Inflammatory macrophage (primary cell): Measurements from ENCODE around the gene DCUN1D3.

Source experiments
- DNase-seq, 2 donors: peaks; one replicate each; pipeline ENCODE4 v3.0.0-alpha.2; 2020 to 2022

Gene DCUN1D3

DNA sequence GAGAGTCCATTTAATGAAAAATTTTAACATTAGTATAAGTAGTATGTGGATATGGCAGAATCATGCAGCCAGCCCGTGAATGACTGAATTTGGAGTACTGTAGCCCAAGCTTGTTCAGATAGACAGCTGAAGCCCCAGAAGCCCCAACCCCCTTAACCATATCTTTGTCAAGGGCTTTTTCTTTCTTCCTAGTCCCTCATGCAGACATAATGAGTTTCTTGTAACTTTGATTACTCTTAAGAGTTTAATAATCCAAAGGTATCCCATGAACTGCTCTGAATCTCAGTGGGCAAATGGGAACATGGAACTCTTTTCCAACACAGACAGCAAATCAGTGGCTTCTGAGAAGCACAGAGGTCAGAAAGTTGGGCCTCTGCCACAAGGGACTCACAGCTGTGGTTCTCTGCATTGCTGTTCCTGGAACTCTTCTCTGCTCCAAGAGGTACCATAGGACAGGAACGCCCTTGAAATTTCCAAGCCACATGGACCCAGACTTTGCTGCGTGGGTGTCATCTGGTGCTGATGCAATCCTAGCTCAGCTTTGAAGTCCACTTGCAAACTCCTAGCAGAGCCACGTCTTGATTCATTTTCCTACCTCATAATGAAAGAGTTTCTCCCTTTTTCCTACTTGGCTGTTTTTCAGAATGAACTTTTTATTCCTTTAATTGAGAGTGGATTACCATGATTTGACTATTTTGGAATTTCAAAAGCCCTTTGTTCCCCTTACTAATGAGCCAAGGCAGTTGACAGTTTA lies 18.5 kb upstream of the DCUN1D3 start:
- peak; percentile 85 to 89 for DNase-seq

DNA sequence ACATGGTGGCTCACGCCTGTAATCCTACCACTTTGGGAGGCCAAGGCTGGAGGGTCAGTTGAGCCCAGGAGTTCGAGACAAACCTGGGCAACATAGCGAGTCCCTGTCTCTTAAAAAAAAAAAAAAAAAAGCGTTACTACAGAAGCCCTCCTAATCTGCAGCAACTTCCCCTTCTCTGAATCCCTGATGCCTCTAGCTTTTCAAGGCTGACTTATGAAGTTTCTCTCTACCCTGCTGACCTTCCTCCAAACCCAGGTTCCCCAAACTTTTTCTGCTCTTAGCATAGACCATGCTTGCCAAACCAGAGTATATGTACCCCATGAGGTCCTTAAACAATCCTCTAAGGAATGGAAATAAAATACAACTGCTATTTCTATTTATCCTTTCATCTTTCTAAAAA lies 16.8 kb upstream of the DCUN1D3 start:
- DNase-seq = peak; percentile 71 to 81

DNA sequence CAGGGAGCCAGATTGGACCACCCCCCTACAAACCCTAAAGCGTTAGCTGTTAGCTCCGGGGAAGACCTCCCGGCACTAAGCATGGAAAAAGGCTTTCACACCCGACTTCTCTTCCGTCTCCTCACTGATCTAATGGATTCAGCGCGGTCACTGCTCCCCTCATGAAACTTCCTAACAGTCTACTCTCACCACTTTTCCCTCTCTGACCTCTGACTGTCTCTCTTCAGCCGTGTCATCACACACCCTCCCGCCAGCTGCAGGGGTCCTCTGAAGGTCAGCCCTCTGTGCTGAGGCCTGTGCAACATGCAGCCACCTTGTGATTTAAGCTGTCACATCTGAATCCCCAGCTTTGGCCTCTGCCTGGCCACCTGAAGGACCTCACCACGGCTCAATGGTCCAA lies 16.1 kb upstream of the DCUN1D3 start:
- no peak for DNase-seq

GRCh38 chr16:20911361-20911760 lies 11.2 kb upstream of the DCUN1D3 start:
- DNase-seq = no peak

GRCh38 chr16:20910781-20911321 lies 10.7 kb upstream of the DCUN1D3 start:
- DNase-seq = peak; percentile 77 to 95

DNA sequence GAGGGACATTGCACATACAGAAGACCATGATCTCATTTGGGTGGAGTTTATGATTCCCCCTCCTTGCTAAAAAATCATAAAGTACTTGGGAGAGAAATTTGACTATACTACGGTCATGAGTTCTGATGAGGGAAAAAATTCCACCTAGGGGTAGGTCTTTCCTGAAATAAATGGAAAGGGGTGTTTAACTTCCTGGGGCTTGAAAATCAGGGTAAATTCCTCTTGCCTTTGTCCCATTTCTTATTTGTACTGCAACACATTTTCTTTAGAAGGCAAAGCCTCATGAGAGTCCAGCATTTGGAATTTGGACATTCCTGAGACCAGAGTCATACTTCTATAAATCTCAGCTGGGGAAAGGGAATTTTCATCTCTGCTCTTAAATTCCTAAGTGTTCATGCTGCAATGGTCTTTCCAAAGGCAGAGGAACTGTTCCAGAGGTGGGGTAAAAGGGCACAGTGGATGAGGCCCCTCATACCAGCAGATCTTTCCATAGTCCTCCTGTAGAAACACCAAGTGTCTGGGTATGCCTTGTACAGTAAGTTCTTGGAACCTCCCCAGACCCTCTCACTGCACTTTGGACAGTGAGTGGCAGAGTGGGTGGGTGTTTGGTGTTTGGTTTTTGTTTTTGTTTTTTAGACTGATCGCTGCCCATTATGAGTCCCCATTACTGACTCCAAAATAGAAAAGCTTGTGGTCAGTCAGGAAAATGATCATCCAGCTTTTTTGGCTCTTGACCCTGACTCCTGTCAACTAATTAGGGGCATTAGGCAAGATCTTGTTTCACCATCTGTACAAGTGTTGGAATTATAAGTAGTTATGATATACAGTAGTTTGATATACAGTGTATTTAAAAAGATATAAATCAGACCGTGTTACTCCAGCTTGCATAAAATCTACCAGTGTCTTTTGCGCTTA lies 6.4 kb upstream of the DCUN1D3 start:
- peak in 1 of 2 donors; percentile 31 for DNase-seq

DNA sequence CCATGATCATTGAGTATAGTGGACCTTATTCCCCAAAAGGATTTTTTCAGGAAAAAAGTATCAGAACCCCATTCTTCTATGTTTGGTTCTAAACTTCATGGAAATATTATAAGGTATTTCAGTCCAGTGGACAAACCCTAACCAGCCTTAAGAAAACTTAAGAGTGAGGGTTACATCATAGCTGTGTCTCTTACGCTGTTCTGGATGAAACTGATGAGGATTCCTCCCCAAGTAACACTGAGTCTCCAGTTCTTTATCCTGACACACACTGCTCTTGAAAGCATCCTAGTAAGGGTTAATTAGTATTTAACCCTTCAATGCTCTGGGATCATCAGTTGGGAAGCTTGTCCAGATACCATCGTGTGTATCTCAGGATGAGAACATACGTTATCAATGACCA lies 5.4 kb upstream of the DCUN1D3 start:
- no peak for DNase-seq

- peak; percentile 85 to 93 for DNase-seq
Measured at GRCh38 chr16:20904507-20905081, 4.4 kb upstream of the DCUN1D3 start.

DNA sequence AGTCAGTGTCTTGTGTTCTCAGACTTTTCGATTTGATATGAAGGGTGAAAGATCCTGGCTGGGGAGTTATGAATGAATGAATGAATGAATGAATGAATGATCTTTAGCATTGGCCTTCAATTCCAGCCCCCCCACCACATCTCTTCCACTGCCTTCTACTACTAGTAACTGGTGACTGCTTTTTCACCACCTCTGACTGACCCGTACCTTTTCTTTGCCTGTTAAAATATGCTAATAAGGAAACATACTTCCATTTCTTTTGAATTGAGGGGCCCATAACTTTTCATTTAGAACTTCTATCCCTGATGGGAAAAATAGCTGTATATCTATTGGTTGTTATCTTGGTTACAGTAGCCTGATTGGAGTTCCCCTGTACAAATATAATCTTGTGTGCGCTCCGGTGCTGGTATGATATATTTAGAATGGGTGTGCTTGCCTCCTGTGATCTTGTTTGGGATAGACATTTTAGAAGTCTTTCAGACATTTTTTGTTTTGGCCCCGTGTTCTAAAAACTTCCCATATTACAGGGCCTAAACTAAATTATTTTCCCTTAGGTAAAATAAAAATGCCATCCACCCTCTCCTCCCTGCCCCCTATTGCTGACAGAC lies 3.8 kb upstream of the DCUN1D3 start:
- DNase-seq = no peak

DNA sequence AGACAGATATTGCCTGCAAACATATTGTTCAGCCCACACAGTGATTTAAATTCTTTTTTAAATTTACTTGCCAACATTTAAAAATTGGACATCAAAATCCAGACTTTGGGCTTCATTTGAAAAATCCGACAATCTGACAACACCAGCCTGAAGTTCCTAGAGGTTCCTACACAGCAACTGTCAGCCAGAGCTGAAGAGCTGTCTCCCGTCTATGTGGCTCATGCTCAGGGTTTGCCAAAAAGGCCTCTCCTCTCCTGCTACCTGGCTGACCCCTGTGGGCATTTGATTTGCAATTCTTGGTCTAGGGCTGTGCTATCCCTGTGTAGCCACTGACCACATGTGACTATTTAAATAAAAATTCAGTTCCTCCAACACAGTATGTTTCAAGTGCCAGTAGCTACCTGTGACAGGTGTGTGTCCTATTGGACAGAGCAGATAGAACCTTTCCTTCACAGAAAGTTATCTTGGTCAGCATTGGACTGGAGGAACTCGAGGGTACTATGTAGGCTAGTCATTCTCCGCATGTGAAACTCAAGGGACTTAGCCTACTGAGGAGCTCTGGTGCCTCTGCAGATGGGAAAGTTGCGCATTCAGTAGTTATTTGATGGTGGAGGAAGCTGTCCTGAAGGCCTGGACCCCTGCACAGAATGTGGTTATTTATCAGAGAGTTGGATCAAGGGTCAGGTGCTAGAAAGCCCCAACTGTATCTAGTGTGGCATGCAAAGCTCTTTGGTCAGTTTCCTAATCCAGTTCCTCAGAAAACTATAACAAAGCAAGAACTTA lies 3.1 kb upstream of the DCUN1D3 start:
- DNase-seq = peak; percentile 62 to 65

DNA sequence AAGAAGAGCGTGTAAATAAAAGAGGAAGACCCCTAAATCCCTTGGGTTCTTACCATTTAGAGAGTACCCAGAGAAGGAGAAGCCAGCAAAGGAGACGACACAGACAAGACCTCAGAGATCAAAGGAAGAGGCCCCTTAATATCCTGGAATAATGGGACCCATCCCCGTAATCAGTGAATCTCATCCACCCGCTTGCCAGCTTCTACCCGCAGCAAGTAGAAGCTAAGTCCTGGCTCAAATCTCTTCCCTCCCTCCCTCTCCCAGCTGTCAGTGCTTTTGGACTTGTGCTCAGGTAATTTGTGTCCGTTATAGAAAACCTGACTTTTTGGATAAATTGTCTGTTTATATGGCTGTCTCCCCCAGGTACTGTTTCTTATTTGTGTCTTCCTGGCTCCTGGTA lies 2.3 kb upstream of the DCUN1D3 start:
- no peak for DNase-seq

GRCh38 chr16:20901436-20902112 lies 1.4 kb upstream of the DCUN1D3 start:
- DNase-seq = peak; percentile 67 to 71

GRCh38 chr16:20901068-20901435 lies 894 bp upstream of the DCUN1D3 start:
- DNase-seq = no peak

GRCh38 chr16:20899477-20900298 lies 470 bp downstream of the DCUN1D3 start:
- DNase-seq = peak; percentile 9 to 16

GRCh38 chr16:20899071-20899470 lies 1.1 kb downstream of the DCUN1D3 start:
- DNase-seq = no peak

DNA sequence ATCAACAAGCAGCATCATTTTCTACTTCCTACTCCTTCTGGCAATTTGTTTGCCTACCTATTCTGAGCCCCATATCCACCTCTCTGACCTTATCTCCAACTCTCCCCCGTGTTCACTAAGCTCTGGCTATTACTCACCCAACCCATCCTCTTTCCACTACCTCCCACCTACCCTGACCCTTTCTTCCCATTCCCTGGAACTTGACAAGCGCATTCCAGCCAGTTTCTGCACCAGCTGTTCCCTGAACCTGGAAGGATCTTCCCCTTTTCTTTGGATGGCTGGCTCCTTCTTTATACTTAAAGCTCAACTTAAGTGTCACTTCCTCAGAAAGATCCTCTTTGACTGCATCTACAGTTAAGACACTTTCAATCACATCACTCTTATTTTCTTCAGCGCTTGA lies 2.2 kb downstream of the DCUN1D3 start:
- peak; percentile 19 to 29 for DNase-seq

DNA sequence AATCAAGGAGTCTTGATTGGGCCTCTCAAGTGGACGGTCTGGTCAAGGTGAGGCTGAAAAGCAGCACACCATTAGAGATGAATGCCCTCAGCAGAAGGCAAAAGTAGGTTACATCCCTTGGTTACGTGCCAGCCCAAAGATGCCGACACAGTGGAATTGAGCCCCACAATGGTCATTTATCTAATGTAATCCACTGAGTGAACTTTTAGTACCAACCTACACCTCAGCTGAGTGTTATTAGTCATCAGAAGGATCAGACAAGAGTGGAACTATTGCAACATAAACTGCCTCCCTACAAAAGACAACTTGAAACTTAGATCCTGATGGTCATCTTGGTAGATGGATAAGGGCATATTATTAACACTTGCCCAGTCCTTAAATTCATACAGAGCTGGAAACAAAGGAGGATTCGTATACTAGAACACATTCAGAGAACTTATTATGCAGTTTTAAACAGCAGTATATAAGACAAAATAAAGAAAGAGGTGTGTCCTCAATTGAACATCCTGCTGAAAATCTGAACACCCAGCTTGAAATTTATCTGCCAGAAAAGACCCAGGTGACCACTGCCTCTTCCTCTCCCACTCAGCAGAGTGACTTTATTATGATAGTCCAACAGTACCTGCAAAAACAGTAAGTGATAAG lies 2.8 kb downstream of the DCUN1D3 start:
- DNase-seq = peak; percentile 75 to 79

GRCh38 chr16:20894388-20894787 lies 5.8 kb downstream of the DCUN1D3 start:
- no peak for DNase-seq

GRCh38 chr16:20889625-20890275 lies 10.4 kb downstream of the DCUN1D3 start:
- DNase-seq = no peak
